Endodermal cell (in vitro differentiated cells): ENCODE results near the gene RHBDL1. TPM values are rescaled to one million over a fixed set of nuclear protein-coding genes. Genes with fewer than 3 reads are reported as not detected.
A peak's percentile ranks its signal among the peaks of the same experiment; 100 is the strongest.

ENCODE experiments used
- DNase-seq: peaks from one replicate; pipeline ENCODE4 v3.0.0-alpha.2; 2017
- H3K27ac ChIP-seq: 2 replicates; pipeline ENCODE4 v1.5.1; 2013; ENCODE audit warnings: mild to moderate bottlenecking, low read depth, low read length, moderate library complexity
- H3K27me3 ChIP-seq: 2 replicates; pipeline ENCODE4 v1.6.1; 2013; ENCODE audit warnings: mild to moderate bottlenecking, low read length, moderate library complexity; ENCODE audit not compliant: insufficient read depth, control insufficient read depth, poor library complexity, severe bottlenecking
- H3K36me3 ChIP-seq: 2 replicates; pipeline ENCODE4 v1.7.0; 2013; ENCODE audit warnings: mild to moderate bottlenecking, low read length, moderate library complexity; ENCODE audit not compliant: control insufficient read depth, insufficient read depth
- H3K4me1 ChIP-seq: one replicate; pipeline ENCODE4 v1.7.0; 2013; ENCODE audit warnings: low read length; ENCODE audit not compliant: control insufficient read depth, insufficient read depth
- H3K4me3 ChIP-seq: 2 replicates; pipeline ENCODE4 v1.5.1; 2013; ENCODE audit warnings: mild to moderate bottlenecking, low read length, moderate library complexity
- H3K9ac ChIP-seq: 2 replicates; pipeline ENCODE4 v1.6.1; 2013; ENCODE audit warnings: mild to moderate bottlenecking, low read length, moderate library complexity; ENCODE audit not compliant: poor library complexity, severe bottlenecking; ENCODE audit errors: extremely low read depth
- H3K9me3 ChIP-seq: 2 replicates; pipeline ENCODE4 v1.6.1; 2013; ENCODE audit warnings: mild to moderate bottlenecking, low read length, moderate library complexity; ENCODE audit not compliant: control insufficient read depth
- H3K27ac Mint-ChIP-seq: 2 replicates; pipeline ENCODE4 v1.8.0; 2020; ENCODE audit warnings: mixed read lengths
- H3K27me3 Mint-ChIP-seq: 2 replicates; pipeline ENCODE4 v1.8.0; 2021; ENCODE audit warnings: mild to moderate bottlenecking, mixed read lengths; ENCODE audit not compliant: insufficient read depth
- H3K36me3 Mint-ChIP-seq: 2 replicates; pipeline ENCODE4 v1.8.0; 2020; ENCODE audit warnings: low read depth, mixed read lengths
- H3K4me1 Mint-ChIP-seq: 2 replicates; pipeline ENCODE4 v1.8.0; 2020; ENCODE audit warnings: mixed read lengths
- H3K4me3 Mint-ChIP-seq: 2 replicates; pipeline ENCODE4 v1.8.0; 2020; ENCODE audit warnings: mild to moderate bottlenecking, moderate library complexity, mixed read lengths
- H3K9me3 Mint-ChIP-seq: 2 replicates; pipeline ENCODE4 v1.8.0; 2020; ENCODE audit warnings: mild to moderate bottlenecking, mixed read lengths
- WGBS, 2 experiments: methylation state at CpG; one replicate each; pipeline versions ENCODE4 v1.1.5 to v1.1.7; 2013; ENCODE audit warnings: missing lambda C conversion rate in 2 of 2, mixed read lengths in 1 of 2; ENCODE audit not compliant: insufficient coverage in 1 of 2, insufficient read length in 1 of 2; 5-methylcytosine and 5-hydroxymethylcytosine counted together
- total RNA-seq, 2 donors: library from RNA; stranded (reverse); fragmentation: NEBNext Ultra II Directional in 1 of 2; extraction: Animal tissue kit (Norgen Biotek cat#: 25700) in 1 of 2; gene quantifications; 2 replicates in 1 of 2; 3 replicates in 1 of 2; pipeline ENCODE4 v1.2.1, GENCODE V29; 2021
- TF ChIP-seq, protein P1 (sequence below): fragments of 200-600 bp; sonication (generic); conservative IDR thresholded peaks from 2 replicates; pipeline ENCODE4 v1.5.0; 2021; ENCODE audit warnings: antibody characterized with exemption, mild to moderate bottlenecking

Gene RHBDL1
- total RNA-seq, 2 donors from 2014 or later, result 3.7 to 5.1 TPM

DNA sequence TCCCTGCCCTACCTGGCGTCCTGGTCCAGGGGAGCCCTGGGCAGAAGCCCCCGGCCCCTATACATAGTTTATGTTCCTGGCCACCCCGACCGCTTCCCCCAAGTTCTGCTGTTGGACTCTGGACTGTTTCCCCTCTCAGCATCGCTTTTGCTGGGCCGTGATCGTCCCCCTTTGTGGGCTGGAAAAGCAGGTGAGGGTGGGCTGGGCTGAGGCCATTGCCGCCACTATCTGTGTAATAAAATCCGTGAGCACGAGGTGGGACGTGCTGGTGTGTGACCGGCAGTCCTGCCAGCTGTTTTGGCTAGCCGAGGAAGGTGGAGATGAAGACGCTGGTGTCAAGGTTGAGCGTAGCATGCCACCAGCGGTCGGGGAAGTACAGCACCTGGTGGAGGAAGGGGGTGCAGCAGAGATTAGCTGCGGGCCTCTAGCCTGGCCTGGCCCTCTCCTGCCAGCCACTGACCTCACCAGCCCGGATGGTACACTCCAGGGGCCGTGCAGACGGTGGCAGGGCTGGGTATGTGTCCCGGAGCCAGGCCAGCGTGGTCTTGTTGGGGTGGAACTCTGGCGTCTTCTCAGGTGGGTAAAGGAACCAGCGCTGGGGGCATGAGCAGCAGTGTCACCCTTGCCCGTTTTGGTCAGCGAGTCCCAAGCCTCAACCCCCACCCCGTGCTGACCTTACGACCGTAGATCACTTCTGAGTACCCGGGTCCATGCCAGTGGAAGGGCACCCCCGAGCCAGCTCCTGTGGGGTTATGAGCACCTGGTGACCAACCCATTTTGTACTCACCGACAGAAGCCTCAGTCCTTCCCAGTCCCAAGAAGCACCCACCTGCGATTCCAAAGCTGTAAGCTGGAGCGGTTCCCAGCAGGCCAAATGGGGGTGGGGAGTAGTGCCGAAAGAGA, 7.3 kb downstream of the RHBDL1 start:
- Mint-ChIP-seq H3K27ac (peak overlapping the region; percentile 84), H3K9me3 (no peaks in the 10 kb centered on the region), H3K27me3 (no peaks in the 10 kb centered on the region), H3K36me3 (peaks cover 36% of the 10 kb centered on the region), H3K4me3 (peak overlapping the region; percentile 73), H3K4me1 (peaks cover 17% of the 10 kb centered on the region)
- Histone ChIP-seq H3K27ac (no peak overlapping the region), H3K9me3 (no peaks in the 10 kb centered on the region), H3K4me1 (peaks cover 18% of the 10 kb centered on the region), H3K4me3 (peak overlapping the region; percentile 76), H3K27me3 (no peaks in the 10 kb centered on the region), H3K9ac (no peak overlapping the region), H3K36me3 (peaks cover 36% of the 10 kb centered on the region)
- no peak for DNase-seq
- WGBS, 2 experiments, result 94 to 96% methylated on average over 28 to 36 of the region's 36 CpGs
- TF ChIP-seq, protein P1, sequence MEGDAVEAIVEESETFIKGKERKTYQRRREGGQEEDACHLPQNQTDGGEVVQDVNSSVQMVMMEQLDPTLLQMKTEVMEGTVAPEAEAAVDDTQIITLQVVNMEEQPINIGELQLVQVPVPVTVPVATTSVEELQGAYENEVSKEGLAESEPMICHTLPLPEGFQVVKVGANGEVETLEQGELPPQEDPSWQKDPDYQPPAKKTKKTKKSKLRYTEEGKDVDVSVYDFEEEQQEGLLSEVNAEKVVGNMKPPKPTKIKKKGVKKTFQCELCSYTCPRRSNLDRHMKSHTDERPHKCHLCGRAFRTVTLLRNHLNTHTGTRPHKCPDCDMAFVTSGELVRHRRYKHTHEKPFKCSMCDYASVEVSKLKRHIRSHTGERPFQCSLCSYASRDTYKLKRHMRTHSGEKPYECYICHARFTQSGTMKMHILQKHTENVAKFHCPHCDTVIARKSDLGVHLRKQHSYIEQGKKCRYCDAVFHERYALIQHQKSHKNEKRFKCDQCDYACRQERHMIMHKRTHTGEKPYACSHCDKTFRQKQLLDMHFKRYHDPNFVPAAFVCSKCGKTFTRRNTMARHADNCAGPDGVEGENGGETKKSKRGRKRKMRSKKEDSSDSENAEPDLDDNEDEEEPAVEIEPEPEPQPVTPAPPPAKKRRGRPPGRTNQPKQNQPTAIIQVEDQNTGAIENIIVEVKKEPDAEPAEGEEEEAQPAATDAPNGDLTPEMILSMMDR, result peak; percentile 36

DNA sequence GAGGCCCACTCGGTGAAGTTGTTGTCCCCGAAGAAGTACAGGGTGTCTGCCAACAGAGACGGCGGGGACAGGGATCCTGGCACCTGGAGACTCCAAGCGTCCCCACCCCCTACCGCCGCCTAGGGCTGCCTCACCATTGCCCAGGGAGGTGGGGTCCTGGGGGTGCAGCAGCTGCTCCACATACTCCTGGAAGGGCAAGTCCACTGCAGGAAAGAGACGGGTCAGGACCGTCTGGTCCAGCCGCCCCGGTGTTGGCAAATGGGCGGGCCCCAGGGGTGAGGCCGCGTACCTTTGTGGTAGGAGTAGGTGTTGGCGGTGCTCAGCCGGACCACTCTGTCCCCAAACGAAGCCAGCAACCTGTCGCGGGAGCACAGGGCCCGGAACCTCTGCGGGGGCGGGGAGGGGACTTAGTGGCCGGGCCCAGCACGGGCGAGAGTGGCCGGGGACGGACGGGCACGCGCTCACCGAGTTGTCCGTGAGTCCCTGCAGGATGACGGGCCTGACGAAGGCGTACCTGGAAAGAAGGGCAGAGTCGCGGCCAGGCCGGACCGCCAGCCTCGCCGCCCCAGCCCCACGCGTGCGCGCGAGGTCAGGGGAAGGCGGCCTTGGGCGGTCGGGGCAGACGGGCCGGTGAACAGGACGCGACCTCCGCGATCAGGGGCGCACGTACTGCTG, 8.1 kb downstream of the RHBDL1 start:
- Histone ChIP-seq H3K4me1 (peaks cover 18% of the 10 kb centered on the region), H3K9me3 (no peaks in the 10 kb centered on the region), H3K36me3 (peaks cover 36% of the 10 kb centered on the region), H3K9ac (peak overlapping the region; percentile 55), H3K27me3 (no peaks in the 10 kb centered on the region), H3K27ac (no peak overlapping the region), H3K4me3 (peak overlapping the region; percentile 76)
- Mint-ChIP-seq H3K27ac (peak overlapping the region; percentile 84), H3K27me3 (no peaks in the 10 kb centered on the region), H3K9me3 (no peaks in the 10 kb centered on the region), H3K4me1 (peaks cover 17% of the 10 kb centered on the region), H3K36me3 (peaks cover 36% of the 10 kb centered on the region), H3K4me3 (peak overlapping the region; percentile 73)
- 17 to 18% methylated on average over 44 to 57 of the region's 57 CpGs for WGBS, 2 experiments
- TF ChIP-seq, protein P1, result no peak
- peak; percentile 63 for DNase-seq

DNA sequence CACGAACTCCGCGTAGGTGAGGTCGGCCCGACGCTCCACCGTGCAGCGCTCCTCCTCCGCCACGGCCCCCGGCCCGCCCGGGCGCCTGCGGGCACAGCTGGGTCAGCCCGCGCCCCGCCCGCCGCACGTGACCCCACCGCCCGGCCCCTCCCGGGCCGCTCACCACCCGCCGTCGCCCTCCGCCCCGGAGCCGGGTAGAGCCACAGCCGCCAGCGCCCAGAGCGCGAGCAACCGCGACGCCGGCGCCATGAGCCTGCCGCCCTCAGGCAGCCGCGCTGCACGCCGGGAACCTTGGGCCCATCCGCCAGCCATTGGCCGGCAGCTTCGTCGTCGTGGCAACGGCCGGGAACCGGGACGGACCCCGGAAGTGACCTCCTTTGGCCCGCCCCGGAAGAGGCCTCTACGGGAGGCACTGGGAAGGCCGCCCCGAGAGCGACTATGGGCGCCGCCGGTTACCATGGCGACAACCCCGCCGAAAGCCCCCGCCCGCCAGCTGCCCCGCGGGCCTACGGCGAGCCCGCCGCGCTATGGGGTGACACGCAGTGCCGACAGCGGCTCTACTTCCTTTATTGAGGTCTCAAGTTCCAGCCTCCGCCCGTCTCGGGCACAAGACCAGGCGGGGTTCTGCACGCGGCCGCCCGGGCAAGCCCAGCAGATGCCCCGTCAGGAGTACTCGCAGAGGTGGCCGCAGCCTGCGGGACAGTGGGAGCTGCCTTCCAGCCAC, 8.8 kb downstream of the RHBDL1 start, which contains the start of gene JMJD8:
TSS of gene JMJD8 (minus strand) at position 264 of the 724 bp plus-strand sequence. CDS start at position 249, 15 bp downstream.
- Histone ChIP-seq H3K9ac (peak within 1 kb of the TSS; percentile 55), H3K9me3 (no peaks in the 10 kb centered on the region), H3K36me3 (peaks cover 36% of the 10 kb centered on the region), H3K27me3 (no peaks in the 10 kb centered on the region), H3K27ac (peak within 1 kb of the TSS; percentile 73), H3K4me3 (peak within 1 kb of the TSS; percentile 76), H3K4me1 (peaks cover 19% of the 10 kb centered on the region)
- 12 to 16% methylated on average over 53 to 91 of the region's 91 CpGs for WGBS, 2 experiments
- Mint-ChIP-seq H3K9me3 (no peaks in the 10 kb centered on the region), H3K4me1 (peaks cover 17% of the 10 kb centered on the region), H3K27ac (peak within 1 kb of the TSS; percentile 84), H3K36me3 (peaks cover 36% of the 10 kb centered on the region), H3K4me3 (peak within 1 kb of the TSS; percentile 73), H3K27me3 (no peaks in the 10 kb centered on the region)
- DNase-seq, result peak; percentile 98
- TF ChIP-seq, protein P1, result no peak
